Heart left ventricle (tissue), 16 donors: ENCODE measurements around the gene IQGAP2. TPM values are rescaled to one million over a fixed set of nuclear protein-coding genes. Genes with fewer than 3 reads are reported as not detected.

ENCODE experiments used
- ATAC-seq, 4 donors: fragments of 200-7000 bp; cut with Tn5 transposase; one replicate each; pipeline ENCODE4 v1.9.1; 2020 to 2022; ENCODE audit warnings: moderate library complexity in 4 of 4, mild to moderate bottlenecking in 3 of 4, moderate number of reproducible peaks in 1 of 4
- DNase-seq, 5 donors: peaks; one replicate each; pipeline ENCODE4 v3.0.0-alpha.2; 2020
- H3K27ac ChIP-seq, 12 donors: fragments of 200-600 bp; sonication (generic) in 4 of 12; one replicate each; pipeline versions ENCODE4 v1.5.0 to v1.8.0; 2016 to 2022; ENCODE audit warnings: mild to moderate bottlenecking in 2 of 12
- H3K27me3 ChIP-seq, 9 donors: fragments of 200-600 bp; sonication (generic) in 2 of 9; one replicate each; pipeline versions ENCODE4 v1.5.1 to v1.8.0; 2016 to 2022; ENCODE audit warnings: mild to moderate bottlenecking in 3 of 9
- H3K36me3 ChIP-seq, 9 donors: fragments of 200-600 bp; sonication (generic) in 2 of 9; one replicate each; pipeline versions ENCODE4 v1.5.0 to v1.8.0; 2018 to 2022; ENCODE audit warnings: mild to moderate bottlenecking in 2 of 9
- H3K4me1 ChIP-seq, 12 donors: fragments of 200-600 bp; sonication (generic) in 4 of 12; one replicate each; pipeline versions ENCODE4 v1.5.0 to v1.8.0; 2016 to 2022; ENCODE audit warnings: mild to moderate bottlenecking in 3 of 12
- H3K4me3 ChIP-seq, 12 donors: fragments of 200-600 bp; sonication (generic) in 4 of 12; one replicate each; pipeline versions ENCODE4 v1.5.0 to v1.8.0; 2017 to 2022; ENCODE audit warnings: mild to moderate bottlenecking in 9 of 12, moderate library complexity in 4 of 12
- H3K9me3 ChIP-seq, 12 donors: fragments of 200-600 bp; sonication (generic) in 4 of 12; one replicate each; pipeline versions ENCODE4 v1.5.0 to v1.8.0; 2016 to 2022; ENCODE audit warnings: mild to moderate bottlenecking in 1 of 12
- POLR2A ChIP-seq, 2 donors: fragments of 450-650 bp; IDR thresholded peaks; one replicate each; pipeline ENCODE4 v1.6.1; 2017; ENCODE audit warnings: antibody characterized with exemption in 2 of 2, mild to moderate bottlenecking in 2 of 2, moderate library complexity in 2 of 2
- WGBS, 4 donors: extraction: QIAGEN DNeasy Blood & Tissue Kit in 2 of 4; methylation state at CpG; one replicate each; pipeline versions ENCODE4 v1.1.5 to v1.1.7; 2013 to 2018; 5-methylcytosine and 5-hydroxymethylcytosine counted together
- intact Hi-C, 10 donors: fragments of 100-400 bp; cut with DNase I; formaldehyde crosslinking; loops; one replicate each; pipeline versions ENCODE4 v1.11.1 to v1.14.2; 2022
- polyA plus RNA-seq, 2 donors: library from polyadenylated mRNA; stranded (reverse); fragments of 200-250 nt; gene quantifications; one replicate each; pipeline ENCODE4 v1.2.3, GENCODE V29; 2013
- total RNA-seq, 9 donors: library from RNA; depleted of rRNA in 2 of 9; stranded (reverse); fragments of >200 nt in 2 of 9; fragmentation: NEBNext Ultra II Directional in 3 of 9; extraction: Animal tissue kit (Norgen Biotek cat#: 25700) in 3 of 9; gene quantifications; one replicate each; pipeline versions ENCODE4 v1.1.0 to v1.2.4, GENCODE V29; 2016 to 2023
- TF ChIP-seq, protein P1 (sequence below), 12 donors: fragments of 200-600 bp; sonication (generic) in 4 of 12; IDR thresholded peaks; one replicate each; pipeline versions ENCODE4 v1.5.0 to v1.8.0; 2018 to 2022; ENCODE audit warnings: antibody characterized with exemption in 12 of 12, mild to moderate bottlenecking in 5 of 12
- donor health status: ischemic (EF 13 %, LVEDD 7.1; RV severe dilation, severe dysfunction).
- donor health status: healthy with polysubstance abuse.
- donor health status: DM: no; HTN: yes; CAD: no.
- donor health status: DM: no; HTN: no; CAD: no.
- donor health status: ischemic (EF 25% LVEDD 6.9; RV normal size, moderate dysfunction).
- donor health status: ischemic (EF 25% LVEDD 5.7; RV mildly dilated, moderate dysfunction).
- donor health status: healthy.
- donor health status: DM: yes; HTN: yes; CAD: no.
- donor health status: ischemic (EF 35%, LVEDD 5.7; RV mildly dilated, moderate dysfunction).
- donor health status: nonischemic (EF 11% LVEDD 7.7; RV severe dilation, severe dysfunction).
- donor health status: DM: yes; HTN: yes; CAD: no.
- donor health status: PGD.
- donor health status: ischemic (EF 29% LVEDD 5.4; RV normal size, mild dysfunction).
- donor health status: nonischemic (EF 23%, LVEDD 6.1; RV moderate dilation, normal function).

The IQGAP2 gene
- total and polyA plus RNA-seq, 11 donors: 1.7 to 35.4 (median 6.1) TPM

DNA sequence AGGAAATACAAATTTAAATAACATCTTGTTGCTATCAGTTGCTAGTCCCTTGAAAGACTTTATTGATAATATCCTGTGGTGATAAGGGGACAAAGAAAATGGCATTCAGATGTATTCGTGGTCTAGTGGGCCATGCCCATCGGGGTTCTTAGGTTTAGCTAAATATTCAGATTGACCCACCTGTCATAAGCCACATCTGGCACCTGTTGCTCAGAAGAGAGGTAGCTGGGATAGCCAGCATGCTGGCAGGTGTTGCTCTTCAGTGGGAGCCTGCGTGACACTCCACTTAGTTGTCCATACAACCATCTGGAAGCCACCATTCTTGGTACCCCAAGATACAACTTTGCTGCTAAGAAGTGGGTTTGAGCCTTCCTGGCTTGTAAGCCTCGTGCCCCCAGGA, 183.4 kb downstream of the IQGAP2 start:
- Histone ChIP-seq H3K27ac (no peak overlapping the region), H3K9me3 (no peaks in the 10 kb centered on the region), H3K27me3 (peaks cover 0 to 11% (median 0%) of the 10 kb centered on the region in 9 donors), H3K4me1 (peaks cover 0 to 17% (median 0%) of the 10 kb centered on the region in 12 donors), H3K4me3 (no peak overlapping the region), H3K36me3 (no peaks in the 10 kb centered on the region)
- no peak for TF ChIP-seq POLR2A (IDR thresholded peaks at IDR 0.05)
- TF ChIP-seq, protein P1, sequence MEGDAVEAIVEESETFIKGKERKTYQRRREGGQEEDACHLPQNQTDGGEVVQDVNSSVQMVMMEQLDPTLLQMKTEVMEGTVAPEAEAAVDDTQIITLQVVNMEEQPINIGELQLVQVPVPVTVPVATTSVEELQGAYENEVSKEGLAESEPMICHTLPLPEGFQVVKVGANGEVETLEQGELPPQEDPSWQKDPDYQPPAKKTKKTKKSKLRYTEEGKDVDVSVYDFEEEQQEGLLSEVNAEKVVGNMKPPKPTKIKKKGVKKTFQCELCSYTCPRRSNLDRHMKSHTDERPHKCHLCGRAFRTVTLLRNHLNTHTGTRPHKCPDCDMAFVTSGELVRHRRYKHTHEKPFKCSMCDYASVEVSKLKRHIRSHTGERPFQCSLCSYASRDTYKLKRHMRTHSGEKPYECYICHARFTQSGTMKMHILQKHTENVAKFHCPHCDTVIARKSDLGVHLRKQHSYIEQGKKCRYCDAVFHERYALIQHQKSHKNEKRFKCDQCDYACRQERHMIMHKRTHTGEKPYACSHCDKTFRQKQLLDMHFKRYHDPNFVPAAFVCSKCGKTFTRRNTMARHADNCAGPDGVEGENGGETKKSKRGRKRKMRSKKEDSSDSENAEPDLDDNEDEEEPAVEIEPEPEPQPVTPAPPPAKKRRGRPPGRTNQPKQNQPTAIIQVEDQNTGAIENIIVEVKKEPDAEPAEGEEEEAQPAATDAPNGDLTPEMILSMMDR (IDR thresholded peaks at IDR 0.05): no peak
- ATAC-seq (no peak), DNase-seq (no peak)
- 82 to 91% (median 90%) methylated on average over 4 of the region's 4 CpGs for WGBS, 4 donors
- intact Hi-C loops: loop anchor here in 1 of 10 donors (10.0 kb wide), 1 partner anchor 182 kb away; the partner anchor contains the start of gene IQGAP2

GRCh38 chr5:76590027-76590426, 186.9 kb downstream of the IQGAP2 start:
- Histone ChIP-seq H3K27me3 (peaks cover 0 to 6% (median 0%) of the 10 kb centered on the region in 9 donors), H3K4me3 (no peak overlapping the region), H3K9me3 (no peaks in the 10 kb centered on the region), H3K36me3 (peaks cover 0 to 10% (median 0%) of the 10 kb centered on the region in 9 donors), H3K27ac (no peak overlapping the region), H3K4me1 (no peaks in the 10 kb centered on the region)
- no peak for DNase-seq
- WGBS, 4 donors: 90 to 99% (median 96%) methylated on average over 1 of the region's 1 CpG
- intact Hi-C loops: loop anchor here in 1 of 10 donors (10.0 kb wide), 1 partner anchor 175 kb away; no protein-coding TSS in a partner anchor
- TF ChIP-seq, protein P1 (IDR thresholded peaks at IDR 0.05): no peak
- TF ChIP-seq POLR2A (IDR thresholded peaks at IDR 0.05): no peak
- ATAC-seq: no peak

DNA sequence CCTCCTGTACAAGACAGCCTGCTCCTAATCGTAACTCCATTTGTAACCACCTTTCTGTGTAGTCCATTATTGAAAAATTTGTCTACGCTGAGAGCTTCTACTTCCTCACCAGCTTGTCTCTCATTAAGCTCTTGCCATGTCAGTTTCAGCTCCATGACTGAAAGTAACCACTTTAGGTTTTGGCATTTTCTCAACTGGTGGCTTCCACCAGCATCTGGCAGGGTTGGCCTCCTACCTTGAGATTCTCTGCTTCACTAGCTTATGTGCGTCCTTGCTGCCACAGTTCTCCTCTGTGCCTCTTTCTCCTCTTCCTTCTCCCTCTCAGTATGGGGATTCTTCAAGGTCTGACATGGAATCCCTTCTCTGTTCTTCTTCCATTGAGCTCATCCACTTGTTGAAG, 188.3 kb downstream of the IQGAP2 start:
- intact Hi-C loops: loop anchor here in 1 of 10 donors (10.0 kb wide), 1 partner anchor 177 kb away; no protein-coding TSS in a partner anchor
- Histone ChIP-seq H3K27ac (no peak overlapping the region), H3K36me3 (peaks cover 0 to 10% (median 0%) of the 10 kb centered on the region in 9 donors), H3K4me3 (no peak overlapping the region), H3K4me1 (no peaks in the 10 kb centered on the region), H3K9me3 (no peaks in the 10 kb centered on the region), H3K27me3 (peaks cover 0 to 7% (median 0%) of the 10 kb centered on the region in 9 donors)
- DNase-seq: no peak
- TF ChIP-seq, protein P1 (IDR thresholded peaks at IDR 0.05): no peak
- no peak for TF ChIP-seq POLR2A (IDR thresholded peaks at IDR 0.05)
- ATAC-seq: no peak
- WGBS, 4 donors: 90 to 95% (median 92%) methylated on average over 3 of the region's 3 CpGs

GRCh38 chr5:76592692-76593091, 189.6 kb downstream of the IQGAP2 start:
- 59 to 81% (median 63%) methylated on average over 3 of the region's 3 CpGs for WGBS, 4 donors
- Histone ChIP-seq H3K36me3 (peaks cover 0 to 10% (median 0%) of the 10 kb centered on the region in 9 donors), H3K27me3 (peaks cover 0 to 7% (median 0%) of the 10 kb centered on the region in 9 donors), H3K4me3 (no peak overlapping the region), H3K9me3 (no peaks in the 10 kb centered on the region), H3K27ac (no peak overlapping the region), H3K4me1 (no peaks in the 10 kb centered on the region)
- intact Hi-C loops: loop anchor here in 1 of 10 donors (10.0 kb wide), 1 partner anchor 178 kb away; no protein-coding TSS in a partner anchor
- ATAC-seq: no peak
- no peak for TF ChIP-seq POLR2A (IDR thresholded peaks at IDR 0.05)
- TF ChIP-seq, protein P1 (IDR thresholded peaks at IDR 0.05): no peak
- DNase-seq: no peak
